GM18868 (cell line): Measurements from ENCODE around the gene MCF2L2.
"Not testable (repeated sequence)": the region's sequence is repeated elsewhere in the genome, so short reads cannot be mapped to it uniquely, and the experiment has no call there.

Experiments used
- ATAC-seq: cut with Tn5 transposase; IDR thresholded peaks from one replicate; pipeline ENCODE4 v1.9.1; 2021; ENCODE audit warnings: mild to moderate bottlenecking, moderate library complexity; ENCODE audit not compliant: unreplicated experiment

MCF2L2 gene, protein sequence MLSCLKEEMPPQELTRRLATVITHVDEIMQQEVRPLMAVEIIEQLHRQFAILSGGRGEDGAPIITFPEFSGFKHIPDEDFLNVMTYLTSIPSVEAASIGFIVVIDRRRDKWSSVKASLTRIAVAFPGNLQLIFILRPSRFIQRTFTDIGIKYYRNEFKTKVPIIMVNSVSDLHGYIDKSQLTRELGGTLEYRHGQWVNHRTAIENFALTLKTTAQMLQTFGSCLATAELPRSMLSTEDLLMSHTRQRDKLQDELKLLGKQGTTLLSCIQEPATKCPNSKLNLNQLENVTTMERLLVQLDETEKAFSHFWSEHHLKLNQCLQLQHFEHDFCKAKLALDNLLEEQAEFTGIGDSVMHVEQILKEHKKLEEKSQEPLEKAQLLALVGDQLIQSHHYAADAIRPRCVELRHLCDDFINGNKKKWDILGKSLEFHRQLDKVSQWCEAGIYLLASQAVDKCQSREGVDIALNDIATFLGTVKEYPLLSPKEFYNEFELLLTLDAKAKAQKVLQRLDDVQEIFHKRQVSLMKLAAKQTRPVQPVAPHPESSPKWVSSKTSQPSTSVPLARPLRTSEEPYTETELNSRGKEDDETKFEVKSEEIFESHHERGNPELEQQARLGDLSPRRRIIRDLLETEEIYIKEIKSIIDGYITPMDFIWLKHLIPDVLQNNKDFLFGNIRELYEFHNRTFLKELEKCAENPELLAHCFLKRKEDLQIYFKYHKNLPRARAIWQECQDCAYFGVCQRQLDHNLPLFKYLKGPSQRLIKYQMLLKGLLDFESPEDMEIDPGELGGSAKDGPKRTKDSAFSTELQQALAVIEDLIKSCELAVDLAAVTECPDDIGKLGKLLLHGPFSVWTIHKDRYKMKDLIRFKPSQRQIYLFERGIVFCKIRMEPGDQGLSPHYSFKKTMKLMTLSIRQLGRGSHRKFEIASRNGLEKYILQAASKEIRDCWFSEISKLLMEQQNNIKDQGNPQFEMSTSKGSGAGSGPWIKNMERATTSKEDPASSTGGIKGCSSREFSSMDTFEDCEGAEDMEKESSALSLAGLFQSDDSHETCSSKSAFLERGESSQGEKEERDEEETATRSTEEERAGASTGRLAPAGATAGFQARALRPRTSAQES

GRCh38 chr3:183428447-183429211 is at the start of gene MCF2L2:
Gene MCF2L2 (minus strand): TSS chr3:183428619. CDS start chr3:183427977, 642 bp downstream.
- ATAC-seq: peak; percentile 73

DNA sequence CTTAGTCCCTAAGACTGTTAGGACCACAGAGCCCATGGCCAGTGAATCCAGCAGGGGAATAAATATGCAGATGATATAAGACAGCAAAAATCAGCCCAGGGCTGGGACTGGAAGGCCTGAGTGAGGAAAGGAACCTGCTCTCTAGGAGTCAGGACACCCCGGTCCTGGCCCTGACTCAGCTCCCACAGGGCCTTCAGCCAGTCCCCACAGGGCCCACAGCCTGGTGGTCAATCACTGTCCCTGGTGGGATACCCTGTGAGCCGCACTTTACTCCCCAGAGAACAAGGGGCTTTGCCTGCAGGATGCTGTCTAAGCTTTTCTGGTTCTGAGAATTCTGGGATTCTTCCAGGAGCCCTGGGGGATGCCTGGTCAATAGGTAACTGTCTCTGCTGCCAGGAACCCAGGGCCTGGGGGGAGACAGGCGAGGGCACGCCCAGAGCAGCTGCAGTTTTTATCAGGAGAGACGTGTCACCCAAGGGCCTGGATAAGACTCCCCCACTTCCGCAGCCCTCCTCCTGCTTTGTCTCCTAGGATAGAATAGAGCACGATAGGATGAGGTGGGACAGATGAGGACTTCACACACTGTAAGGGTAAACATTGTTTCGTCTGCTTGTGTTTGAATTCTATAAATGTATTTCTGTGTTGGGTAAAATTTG is 49.5 kb upstream of the MCF2L2 start:
- no peak for ATAC-seq

DNA sequence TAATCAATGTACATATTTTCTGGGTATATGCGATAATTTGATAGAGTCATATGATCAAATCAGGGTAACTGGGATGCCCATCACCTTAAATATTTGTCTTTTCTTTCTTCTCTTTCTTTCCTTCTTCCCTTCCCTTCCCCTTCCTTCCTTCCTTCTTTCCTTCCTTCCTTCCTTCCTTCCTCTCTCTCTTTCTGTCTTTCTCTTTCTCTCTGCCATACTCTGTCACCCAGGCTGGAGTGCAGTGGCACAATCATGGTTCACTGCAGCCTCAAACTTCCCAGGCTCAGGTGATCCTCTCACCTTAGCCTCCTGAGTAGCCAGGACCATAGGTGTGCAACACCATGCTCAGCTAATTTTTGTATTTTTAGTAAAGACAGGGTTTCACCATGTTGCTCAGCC is 47.3 kb upstream of the MCF2L2 start:
- ATAC-seq: not testable (repeated sequence)

- no peak for ATAC-seq
These were observed 46.8 kb upstream of the MCF2L2 start for GRCh38 chr3:183475016-183475763.

DNA sequence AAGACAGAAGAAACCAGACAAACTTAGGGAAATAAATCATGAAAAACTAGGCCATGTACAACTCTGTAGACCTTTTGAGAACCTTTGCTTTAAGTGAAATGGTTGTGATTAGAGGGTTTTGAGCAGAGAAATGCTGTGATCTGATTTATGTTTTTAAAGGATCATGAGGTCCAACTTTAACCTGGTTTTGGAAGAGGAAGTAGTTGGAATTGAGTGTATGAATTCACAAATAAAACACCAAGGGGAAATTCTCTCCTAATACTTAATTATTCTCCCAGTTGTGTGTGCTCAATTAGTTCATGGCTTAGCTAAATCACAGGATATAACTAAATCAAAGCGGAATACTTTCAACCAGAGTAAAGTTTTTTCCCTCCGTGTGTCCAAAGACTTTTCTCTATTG is 45.5 kb upstream of the MCF2L2 start:
- ATAC-seq: no peak

DNA sequence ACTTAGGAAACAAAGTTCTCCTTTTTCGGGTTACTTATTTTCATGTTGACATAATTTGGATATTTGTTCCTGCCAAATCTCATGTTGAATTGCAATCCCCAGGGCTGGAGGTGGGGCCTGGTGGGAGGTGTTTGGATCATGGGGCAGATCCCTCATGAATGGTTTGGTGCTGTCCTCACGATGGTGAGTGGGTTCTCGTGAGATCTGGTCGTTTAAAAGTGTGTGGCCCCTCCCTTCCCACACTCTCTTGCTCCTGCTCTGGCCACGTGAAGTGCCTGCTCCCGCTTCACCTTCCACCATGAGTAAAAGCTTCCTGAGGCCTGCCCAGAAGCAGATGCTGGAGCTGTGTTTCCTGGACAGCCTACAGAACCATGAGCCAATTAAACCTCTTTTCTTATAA is 43.7 kb upstream of the MCF2L2 start:
- ATAC-seq: no peak

DNA sequence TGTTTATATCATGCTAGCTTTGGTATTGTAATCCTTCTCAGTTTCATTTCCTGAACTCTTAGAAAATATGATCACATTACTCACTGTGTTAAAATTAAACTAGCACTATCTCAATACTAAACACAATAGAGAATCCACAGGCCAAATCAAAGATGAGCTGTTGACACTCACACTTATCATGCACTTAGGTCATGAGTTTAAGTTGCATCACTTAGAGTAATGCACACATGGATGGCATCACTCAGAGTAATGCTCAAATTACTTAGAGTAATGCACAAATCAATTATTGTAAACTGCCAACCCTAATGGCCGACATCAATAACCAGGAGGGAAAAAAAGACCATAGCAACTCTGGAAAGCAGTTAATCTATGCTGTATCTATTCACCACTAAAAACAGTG is 40.0 kb upstream of the MCF2L2 start:
- ATAC-seq: no peak

DNA sequence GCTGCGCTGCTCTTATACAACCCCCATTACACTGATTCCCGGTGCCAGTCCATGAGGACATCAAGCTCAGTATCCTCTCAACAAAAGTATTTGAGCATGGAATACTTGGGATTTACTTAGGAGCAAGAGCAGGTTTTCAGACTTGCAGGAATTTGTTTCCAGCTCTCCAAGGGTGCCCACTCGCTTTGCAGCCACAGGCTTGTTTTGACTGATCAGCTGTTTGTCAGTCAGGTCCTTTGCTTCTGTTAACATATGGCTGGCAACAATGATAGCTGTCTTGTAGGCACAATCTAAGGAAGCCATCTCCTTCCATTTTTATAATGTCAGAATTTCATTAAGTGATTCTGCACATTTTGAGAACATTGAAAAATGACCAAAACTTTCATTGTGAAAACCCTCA is 38.2 kb upstream of the MCF2L2 start:
- ATAC-seq: no peak

DNA sequence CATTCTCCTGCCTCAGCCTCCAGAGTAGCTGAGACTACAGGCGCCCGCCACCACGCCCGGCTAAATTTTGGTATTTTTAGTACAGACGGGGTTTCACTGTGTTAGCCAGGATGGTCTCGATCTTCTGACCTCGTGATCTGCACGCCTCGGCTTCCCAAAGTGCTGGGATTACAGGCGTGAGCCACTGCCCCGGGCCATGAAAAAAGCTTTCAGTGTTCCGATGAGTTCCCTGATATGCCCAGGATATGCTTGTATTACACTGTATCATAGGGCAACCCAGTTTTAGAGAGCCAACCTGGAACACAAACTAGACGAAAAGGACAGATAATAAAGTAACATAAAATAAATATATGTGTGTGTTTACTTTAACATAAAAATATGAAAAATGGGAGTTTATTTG is 37.3 kb upstream of the MCF2L2 start:
- ATAC-seq: not testable (repeated sequence)

GRCh38 chr3:183464480-183464879 is 36.1 kb upstream of the MCF2L2 start:
- no peak for ATAC-seq

DNA sequence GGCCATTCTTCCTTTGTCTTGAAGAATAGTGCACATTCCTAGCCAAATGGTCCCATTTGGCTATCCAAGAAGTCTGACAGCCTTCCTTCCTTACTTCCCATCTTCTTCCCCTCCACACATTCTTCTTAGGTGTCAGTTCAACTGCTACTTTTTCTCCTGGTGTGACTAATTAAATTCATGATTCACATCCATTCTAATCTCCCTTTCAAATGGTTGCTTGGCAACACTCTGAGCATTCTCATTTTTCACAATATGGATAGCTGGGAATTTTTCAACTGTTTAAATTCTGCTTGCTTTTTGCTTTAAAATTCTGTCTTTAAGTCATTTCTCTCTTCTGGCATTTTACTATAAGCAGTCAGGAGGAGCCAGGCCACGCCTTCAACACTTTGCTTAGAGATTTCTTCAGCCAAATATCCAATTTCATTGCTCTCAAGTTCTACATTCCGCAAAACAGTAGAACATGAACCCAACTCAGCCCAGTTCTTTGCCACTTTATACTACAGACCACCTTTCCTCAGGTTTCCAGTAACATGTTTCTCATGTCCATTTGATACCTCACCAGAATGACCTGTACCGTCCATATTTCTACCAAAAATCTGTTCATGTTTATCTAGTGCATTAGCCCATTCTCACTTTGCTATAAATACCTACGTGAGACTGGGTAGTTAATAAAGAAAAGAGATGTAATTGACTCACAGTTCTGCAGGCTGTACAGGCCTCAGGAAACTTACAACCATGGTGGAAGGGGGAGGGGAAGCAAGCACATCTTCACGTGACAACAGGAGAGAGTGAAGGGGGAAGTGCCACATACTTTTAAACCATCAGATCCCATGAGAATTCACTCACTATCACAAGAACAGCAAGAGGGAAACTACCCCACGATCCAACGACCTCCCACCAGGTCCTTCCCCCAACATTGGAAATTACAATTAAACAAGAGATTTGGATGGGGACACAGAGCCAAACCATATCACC is 31.9 kb upstream of the MCF2L2 start:
- ATAC-seq: no peak

DNA sequence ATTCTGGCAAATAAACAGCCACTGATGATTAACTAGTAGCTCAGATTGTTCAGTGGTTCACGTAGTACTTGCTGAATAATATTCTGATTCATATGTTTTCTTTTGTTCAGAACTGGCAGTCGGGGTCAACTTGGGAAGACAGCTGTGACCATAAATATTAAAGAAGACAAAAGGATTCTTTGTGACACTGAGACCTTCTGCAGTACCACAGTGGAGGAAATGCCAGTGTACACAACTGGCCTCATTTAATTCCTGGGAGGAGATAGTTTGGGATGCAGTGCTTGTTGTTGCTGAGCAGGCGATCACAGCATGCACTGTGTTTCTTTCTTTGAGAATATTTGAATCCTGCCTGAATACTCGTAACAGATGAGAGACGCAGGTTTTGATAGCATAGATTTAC is 26.7 kb upstream of the MCF2L2 start:
- ATAC-seq: no peak

DNA sequence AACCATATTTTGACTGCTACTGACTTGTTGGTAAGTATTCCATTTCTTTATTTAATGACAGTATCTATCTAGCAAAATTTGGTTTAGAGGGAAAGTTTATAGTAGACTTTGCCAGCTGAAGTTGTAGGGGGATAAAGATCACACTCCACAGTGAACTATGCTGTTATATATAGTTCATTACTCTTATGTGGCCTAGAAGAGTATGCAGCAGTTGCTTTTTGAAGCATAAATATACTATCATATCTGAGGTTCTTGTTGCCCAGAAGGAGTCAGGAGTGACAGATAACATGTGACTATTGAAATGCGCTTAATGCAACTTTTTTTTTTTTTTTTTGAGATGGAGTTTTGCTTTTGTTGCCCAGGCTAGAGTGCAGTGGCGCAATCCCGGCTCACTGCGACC is 25.6 kb upstream of the MCF2L2 start:
- no peak for ATAC-seq

DNA sequence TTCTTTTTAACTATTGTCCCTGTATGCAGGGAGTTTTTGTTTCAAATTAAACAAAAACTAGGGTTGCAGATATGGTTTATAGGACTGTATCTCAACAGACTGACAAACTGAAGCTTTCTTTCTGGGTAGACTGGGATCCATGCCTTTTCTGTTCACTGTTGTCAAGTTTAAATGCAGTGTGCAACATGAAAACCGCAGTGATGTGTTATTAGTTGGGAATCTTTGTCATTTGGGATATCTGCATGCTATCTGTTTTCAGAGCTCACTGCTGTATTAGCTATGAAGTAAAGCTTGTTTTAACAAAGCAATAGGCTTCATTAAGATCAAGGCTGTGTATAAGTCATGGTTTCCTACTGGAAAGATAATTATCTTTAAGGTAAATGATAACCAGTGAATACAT is 21.4 kb upstream of the MCF2L2 start:
- no peak for ATAC-seq

- no peak for ATAC-seq
These were observed 21.0 kb upstream of the MCF2L2 start for GRCh38 chr3:183449391-183449790.

DNA sequence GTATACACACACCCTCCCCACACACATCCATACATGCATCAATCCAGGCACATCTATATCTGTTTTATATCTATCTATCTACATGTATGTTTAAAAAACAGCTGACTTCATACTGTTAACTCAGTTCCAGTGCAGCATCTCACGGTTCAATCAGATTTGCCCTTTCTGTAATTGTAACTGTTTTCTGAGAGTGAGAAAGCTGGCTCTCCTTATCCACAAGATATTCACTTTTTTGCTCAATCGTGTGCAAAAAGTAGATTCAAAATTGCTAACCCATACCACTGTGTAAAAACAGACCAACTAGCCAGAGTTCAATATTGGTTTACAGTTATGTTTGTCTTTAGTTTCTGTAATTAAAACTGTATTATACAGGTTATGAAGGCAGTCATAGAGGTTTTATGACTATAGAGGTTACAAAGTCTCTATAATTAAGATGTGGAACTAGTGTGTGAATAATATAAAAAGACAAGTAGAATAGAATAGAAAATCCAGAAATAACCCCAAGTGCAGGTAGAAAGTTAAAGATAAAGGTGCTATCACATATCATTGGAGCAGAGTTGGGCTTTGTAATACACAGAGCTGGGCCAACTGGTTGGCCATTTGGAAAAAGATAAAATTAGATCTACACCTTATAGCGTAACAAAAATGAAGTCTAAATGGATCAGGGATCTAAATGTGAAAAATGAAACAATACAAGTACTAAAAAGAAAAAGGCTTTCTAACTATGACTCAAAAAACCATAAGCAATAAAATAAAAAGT is 20.1 kb upstream of the MCF2L2 start:
- no peak for ATAC-seq

- peak; percentile 90 for ATAC-seq
These were observed 19.0 kb upstream of the MCF2L2 start for GRCh38 chr3:183447206-183448001.
